HTERT RPE-1 (cell line): ENCODE data around the gene MCFD2.
"Not testable (repeated sequence)": the region's sequence is repeated elsewhere in the genome, so short reads cannot be mapped to it uniquely, and the experiment has no call there.

ENCODE experiments used
- in situ Hi-C: fragments of 300-500 bp; cut with MboI; formaldehyde crosslinking; loops from 4 replicates; pipeline ENCODE4 v1.14.3; 2020; ENCODE audit warnings: low sequenced_read_pairs

The MCFD2 gene

DNA sequence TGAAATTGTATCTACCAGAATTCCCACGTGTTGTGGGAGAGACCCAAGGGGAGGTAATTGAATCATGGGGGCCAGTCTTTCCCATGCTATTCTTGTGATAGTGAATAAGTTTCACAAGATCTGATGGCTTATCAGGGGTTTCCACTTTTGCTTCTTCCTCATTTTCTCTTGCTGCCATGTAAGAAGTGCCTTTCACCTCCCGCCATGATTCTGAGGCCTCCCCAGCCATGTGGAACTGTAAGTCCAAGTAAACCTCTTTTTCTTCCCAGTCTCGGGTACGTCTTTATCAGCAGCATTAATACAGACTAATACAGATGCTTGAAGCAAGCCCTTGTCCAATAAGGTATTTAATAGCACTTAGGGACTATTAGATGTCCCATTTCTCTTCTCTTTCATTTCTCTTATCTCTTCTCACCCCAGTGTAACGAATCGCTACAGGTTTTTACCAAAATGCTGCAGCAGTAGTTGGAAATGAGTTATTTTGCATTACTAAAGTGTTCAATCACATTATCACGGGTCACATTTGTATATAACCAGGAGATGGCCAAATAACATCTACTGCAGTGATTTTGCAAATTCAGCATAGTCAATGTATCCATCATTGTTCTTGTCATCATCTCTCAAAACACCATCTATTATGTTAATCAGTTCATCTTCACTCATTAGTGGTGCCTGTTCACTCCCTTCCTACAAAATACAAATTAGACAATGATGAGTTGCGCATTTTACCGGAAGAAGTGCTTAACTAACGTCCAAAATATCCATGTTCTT, 10.5 kb downstream of the MCFD2 start:
- in situ Hi-C loops: not testable (repeated sequence)

DNA sequence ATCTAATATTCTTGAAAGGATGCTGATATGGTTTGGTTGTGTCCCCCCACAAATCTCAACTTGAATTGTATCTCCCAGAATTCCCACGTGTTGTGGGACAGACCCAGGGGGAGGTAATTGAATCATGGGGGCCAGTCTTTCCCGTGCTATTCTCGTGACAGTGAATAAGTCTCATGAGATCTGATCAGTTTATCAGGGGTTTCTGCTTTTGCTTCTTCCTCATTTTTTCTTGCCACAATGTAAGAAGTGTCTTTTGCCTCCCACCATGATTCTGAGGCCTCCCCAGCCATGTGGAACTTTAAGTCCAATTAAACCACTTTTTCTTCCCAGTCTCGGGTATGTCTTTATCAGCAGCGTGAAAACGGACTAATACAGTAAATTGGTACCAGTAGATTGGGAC, 12.6 kb downstream of the MCFD2 start:
- in situ Hi-C loops: not testable (repeated sequence)

GRCh38 chr2:46902465-46902864, 13.1 kb downstream of the MCFD2 start:
- in situ Hi-C loops: no loop called here

DNA sequence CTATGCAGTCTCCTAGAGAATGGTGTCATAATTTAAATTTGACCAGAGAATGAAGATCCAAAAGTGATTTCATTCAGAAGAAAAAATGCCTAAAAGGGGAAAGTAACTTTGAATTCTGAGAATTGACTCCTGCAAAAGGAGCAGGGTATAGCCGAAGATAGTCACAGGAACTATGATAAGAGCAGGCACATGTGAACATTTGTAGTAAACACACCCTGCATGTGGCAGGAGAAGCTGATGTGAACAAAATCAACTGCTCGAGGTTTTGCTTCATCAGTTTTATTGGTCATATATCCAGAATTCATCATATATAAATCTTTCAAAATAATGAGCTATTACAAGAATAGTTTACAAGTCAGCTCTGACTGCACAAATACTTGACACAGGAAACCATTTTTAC, 14.0 kb downstream of the MCFD2 start:
- in situ Hi-C loops: no loop called here

DNA sequence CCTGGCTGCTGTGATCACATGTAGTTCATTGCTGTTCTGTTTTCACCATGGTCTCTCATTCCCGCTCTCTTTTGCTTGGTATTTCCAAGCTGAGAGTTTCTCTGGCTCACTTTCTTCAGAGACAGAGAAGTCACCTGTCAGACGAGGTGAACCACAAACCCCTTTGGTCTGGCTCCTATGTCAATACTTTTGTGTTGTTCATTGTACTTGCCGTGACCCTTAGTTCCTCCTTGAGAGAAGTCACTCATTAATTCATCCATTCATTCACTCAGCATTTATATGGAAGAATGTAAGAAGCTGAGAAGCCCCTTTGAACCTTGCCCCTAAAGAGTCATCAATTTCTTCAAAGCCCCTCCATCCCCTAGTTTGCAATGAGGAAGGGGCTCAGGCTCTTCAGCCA, 15.2 kb downstream of the MCFD2 start:
- in situ Hi-C loops: no loop called here

DNA sequence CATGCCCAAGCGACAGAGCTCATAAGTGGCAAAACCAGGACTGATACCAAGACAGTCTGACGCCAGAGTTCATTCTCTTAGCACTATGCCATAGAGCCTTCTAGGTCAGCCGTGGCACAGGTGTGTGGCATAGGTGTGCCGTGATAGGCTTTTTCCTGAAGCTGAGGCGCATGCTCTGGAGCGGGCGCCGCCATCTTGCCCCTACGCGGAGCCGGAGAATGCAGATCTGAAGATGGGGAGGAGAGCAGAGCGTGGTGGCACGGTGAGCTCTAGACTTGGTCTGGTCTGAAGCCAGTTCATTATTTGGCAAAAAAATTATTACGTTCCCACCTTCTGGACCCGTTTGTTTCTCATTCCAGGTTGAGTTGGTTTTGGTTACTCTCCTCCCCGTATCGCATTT, 16.6 kb downstream of the MCFD2 start:
- in situ Hi-C loops: no loop called here

DNA sequence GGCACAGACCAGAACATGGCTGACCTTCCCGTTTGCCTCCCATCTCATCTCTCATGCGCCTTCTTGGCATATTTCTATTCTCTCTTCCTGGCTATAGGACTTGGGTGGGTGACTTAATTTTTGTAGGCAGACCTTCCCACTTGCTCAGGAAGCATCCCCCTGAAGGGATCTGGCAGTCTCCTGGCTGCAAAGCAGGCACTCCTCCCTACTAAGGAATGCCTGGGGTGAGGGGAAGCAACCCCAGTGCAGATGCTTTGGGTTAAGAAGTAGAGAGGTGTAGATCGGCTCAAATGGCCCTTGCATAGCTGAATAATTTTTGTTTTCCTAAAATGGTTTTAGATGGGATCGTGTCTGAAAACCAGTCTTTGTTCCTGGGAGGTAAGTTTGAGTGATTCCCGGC, 17.6 kb downstream of the MCFD2 start:
- in situ Hi-C loops: no loop called here

GRCh38 chr2:46893269-46893939, 22.2 kb downstream of the MCFD2 start:
- in situ Hi-C loops: no loop called here

- in situ Hi-C loops: no loop called here
Measured at GRCh38 chr2:46891956-46892553, 23.6 kb downstream of the MCFD2 start.

DNA sequence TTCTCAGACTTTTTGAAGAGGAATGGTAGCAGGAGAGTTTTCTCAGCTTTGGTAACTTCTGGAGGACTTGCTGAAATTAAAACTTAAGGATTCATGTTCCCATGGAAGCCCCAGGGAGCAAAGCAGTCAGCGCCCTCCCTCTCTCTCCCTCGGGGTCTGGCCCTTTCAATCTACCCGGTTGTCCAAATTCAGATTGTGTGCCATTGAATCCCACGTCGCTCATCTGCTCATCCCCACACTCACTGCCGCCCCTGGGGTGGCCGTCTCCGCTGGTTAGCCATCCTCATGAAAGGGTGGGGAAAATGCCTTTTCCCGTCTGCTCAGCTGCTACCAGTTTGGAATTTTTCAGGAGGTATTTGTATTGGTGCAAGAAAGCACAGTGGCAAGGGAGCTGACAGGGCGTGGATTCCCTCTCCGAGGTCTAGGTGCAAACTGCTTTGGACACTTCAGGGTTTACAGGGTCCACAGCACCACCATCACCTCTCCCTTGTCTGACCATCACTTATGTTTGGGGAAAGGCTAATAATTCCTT, 27.1 kb downstream of the MCFD2 start:
- in situ Hi-C loops: no loop called here

DNA sequence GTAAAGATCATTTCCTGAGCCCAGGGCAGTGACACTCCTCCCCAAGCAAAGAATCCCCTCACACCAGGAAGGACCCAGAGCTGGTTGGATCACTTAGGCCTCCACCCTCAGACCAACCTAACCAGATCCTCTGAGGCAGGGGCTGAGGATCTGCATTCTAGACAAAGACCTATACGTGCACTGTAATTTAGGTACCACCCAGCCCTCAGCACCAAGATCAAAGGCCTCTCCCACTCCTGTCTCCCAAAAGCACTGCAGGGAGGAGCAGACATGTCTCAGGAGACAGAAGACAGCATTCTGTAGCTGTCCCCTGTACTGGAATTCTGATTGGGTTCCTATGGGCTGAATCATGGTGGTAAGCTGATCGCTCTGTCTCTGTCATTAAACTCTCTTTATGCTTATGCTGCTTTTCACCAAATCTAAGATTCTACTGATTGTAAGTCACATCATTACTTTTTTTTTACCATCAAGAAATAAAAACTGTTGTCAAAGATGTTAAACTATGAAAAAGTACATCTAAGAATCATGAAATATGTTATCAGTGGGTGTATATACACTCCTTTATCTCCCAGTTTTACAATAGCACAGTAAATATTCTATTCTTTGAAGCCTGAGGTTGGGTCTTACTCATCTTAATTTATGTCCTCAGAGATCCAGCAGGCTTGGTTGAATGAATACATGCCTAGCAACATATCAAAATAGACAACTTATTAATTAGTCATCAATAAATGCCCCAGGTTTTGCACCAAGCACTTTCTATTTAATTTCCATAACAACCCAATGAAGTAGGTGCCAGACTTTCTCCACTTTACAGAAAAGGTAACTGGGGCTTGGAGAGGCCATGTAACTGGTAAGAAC, 28.3 kb downstream of the MCFD2 start:
- in situ Hi-C loops: no loop called here

- in situ Hi-C loops: no loop called here
Measured at GRCh38 chr2:46886268-46887027, 29.2 kb downstream of the MCFD2 start.

DNA sequence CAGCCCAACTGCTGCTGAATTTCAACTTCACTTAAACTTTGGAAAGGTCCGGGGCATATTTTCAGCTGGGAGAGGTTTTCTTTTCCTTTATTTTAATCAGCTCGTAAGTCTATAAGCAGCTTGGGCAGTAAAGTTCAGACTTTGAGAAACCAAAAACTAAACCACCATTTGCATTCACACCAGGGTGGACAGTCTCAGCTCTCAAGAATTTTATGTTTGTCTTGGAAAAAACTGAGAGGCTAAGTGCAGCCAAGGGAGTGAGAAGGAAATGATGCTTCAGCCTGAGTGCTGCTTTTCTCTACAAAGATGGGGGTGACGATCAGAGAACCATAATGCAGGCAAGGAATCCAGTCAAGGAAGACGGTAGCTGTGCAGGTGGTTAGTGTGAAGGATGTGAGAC, 30.2 kb downstream of the MCFD2 start:
- in situ Hi-C loops: no loop called here

DNA sequence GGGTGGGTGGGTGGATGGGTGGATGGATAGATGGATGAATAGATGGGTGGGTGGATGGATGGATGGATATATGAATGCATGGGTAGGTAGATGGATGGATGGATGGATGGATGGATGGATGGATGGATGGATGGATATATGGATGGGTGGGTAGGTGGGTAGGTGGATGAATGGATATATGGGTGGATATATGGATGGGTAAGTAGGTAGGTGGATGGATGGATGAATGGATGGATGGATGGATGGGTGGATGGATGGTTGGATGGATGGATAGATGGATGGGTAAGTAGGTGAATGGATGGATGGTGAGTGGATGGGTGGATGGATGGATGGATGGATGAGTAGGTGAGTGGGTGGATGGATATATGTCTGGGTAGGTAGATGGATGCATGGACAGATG, 36.1 kb downstream of the MCFD2 start:
- in situ Hi-C loops: no loop called here

DNA sequence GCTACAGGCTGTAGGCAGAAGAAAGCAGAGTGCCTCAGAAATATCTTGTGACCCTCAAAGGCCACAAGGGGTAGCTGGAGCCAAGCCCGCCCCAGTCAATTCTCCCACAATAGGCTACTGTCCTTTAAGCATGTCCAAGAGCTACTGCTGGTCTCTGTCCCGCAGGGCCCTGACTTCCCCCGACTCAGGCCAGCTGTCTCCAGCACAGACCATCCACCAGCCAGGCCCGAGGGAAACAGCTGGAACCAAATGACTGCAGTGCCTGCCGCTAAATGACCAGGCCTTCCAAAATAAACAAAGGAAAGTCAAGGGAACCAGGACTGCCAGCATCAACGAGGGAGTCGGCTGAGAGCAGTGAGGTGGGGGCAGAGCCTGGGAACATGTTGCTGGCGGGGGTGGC, 36.7 kb downstream of the MCFD2 start:
- in situ Hi-C loops: no loop called here

DNA sequence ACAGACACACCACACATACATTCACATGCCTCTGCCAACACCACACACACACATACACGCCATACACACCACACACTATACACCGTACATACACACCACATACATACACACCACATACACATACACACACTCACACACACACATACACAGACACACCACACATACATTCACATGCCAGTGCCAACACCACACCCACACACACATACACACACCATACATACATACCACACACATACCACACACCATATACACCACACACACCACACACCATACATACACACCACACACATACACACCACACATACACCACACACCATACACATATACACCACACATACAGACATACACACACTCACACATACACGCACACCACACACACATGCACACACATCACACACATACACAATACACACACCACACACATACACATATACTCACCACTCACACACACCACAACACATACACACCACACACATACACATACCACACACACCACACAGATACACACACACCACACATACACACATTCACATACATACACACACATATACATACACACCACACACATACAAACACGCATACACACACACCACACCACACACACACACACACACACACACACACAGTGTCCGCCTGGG, 37.2 kb downstream of the MCFD2 start:
- in situ Hi-C loops: no loop called here

DNA sequence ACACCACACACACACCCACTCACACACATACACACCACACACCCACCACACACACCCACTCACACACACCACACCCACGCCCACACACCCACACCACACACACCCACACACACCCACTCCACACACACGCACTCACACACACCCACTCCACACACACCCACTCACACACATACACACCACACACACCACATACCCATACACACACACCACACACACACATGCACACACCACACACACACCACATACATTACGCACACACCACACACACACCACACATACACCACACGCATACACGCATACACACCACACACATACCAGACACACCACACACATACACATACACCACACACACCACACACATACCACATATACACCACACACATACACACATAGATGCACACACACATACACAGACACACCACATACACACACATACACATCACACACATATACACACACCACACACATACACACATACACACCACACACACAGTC, 37.9 kb downstream of the MCFD2 start:
- in situ Hi-C loops: no loop called here

- in situ Hi-C loops: no loop called here
Measured at GRCh38 chr2:46876741-46877384, 38.7 kb downstream of the MCFD2 start.
